Stimulated activated CD8-positive, alpha-beta memory T cell treated with anti-CD3 and anti-CD28 coated beads, Interleukin-15, amount 100 ng/mL, for 48 hours (primary cell): ENCODE data around the gene B3GNT3.
A peak's percentile ranks its signal among the peaks of the same experiment; 100 is the strongest.

Source experiments
- DNase-seq, 2 donors: peaks; one replicate each; pipeline ENCODE4 v3.0.0-alpha.2; 2020; ENCODE audit warnings: low read depth in 2 of 2

The B3GNT3 gene, protein sequence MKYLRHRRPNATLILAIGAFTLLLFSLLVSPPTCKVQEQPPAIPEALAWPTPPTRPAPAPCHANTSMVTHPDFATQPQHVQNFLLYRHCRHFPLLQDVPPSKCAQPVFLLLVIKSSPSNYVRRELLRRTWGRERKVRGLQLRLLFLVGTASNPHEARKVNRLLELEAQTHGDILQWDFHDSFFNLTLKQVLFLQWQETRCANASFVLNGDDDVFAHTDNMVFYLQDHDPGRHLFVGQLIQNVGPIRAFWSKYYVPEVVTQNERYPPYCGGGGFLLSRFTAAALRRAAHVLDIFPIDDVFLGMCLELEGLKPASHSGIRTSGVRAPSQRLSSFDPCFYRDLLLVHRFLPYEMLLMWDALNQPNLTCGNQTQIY

DNA sequence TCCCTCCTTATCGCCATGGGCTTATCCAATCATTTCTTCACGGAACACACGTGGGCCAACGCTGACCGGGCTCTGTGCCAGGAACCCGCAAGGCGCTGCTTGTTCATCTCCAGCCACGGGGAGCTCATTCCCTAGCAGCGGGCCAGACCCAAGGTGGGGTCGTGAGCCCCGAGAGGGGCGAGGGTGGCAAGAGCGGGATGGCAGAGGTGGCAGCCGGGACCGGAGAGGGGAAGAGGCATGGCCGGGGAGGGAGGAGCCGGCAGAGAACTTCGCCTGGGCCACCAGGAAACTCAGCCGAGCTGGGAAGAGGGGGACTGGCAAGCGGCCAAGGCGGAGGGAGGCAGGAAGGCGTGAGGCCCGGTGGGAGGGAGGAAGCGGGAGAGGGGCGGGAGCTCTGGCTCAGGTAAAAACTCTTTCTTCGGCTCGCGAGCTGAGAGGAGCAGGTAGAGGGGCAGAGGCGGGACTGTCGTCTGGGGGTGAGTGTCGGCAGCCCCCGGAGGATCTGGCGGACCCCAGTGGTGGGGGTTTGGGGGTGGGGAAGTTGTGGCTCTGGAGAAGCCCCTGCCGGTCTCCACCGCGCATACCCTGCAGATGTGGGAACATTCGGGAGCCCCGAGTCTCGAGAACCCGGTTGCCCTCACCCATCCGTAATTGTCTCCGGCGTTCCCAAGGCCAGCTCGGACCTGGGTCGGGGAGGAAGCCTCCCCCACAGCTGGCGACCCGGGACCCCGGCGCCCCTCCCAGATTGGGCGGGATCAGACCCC lies at the start of gene B3GNT3:
TSS of gene B3GNT3 (plus strand) at position 408 of the 764 bp plus-strand sequence. CDS start 12,670 bp downstream, outside the sequence.
- no peak for DNase-seq

DNA sequence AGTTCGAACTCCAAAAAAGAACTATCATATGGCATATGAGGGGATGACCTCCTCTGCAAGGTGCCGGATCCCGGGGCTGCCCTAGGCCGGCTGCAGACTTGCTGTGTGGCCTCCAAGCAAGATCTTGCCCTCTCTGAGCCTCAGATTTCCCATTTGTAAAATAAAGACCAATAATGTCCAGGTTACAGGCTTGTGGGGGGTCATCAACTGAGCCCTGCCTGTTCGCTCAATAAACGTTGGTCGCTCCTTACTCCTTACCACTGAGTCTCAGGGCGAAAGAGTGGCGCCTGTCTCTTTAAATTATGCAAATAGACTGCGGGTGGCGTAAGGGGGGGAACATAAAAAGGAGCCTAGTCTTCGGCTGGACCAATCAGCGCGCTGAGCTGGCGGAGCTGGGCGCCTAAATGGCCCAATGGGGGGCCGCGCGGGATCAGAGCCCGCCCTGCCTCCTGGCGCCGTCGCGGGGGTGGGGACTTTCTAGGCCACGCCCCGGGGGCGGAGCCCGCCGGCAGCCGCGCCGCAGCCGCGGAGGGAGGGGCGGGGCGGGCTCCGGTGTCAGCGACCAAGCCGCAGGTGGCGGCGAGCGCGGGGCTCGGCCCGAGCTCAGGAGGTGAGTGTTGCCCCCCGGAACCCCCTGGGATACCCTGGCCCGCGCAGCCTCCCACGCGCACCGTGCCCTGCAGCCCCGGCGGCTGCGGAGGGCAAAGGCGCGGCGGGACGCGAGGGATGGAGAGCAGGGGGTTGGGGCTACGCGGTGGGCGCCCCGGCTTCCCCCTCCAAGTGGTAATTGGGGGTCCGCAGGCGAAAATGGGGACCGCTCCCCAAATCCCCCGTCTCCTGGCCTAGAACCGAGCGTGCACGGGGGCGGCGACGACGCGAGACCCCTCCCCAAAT lies 47.5 kb upstream of the B3GNT3 start:
- DNase-seq, result peak; percentile 90 to 92

DNA sequence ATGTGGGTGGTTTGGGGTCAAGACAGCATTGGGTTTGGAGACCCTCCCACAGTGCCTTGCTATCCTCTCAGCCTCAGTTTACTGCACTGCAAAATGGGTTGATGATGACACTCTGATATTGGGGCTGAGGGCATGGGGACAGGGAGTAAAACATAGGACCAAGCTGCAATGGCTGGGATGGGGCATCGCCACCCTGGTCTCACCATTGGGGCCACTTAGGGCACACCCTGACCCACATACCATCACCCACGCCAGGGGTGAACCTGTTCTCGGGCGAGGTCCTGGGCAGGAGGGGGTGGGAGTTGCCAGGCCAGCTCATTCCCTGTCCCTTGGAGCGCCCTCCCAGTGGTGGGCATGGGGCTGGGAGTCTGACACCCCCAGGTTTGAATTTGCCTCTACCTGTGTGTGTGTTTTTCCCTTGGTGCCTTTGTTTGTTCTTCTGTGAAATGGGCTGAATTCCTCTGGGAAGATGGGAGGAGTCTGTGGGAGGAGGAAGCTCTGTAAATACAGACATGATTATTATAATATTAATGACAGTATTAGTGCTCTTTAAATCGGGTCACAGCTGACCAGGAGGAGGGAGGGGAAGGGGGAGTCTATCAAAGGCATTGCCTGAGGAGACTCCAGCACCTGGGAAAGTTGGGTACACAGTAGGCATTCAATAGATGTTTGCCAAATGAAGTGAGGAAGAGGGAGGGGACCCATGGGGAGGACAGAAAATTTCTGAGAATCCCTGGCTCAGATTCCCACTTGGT lies 45.9 kb upstream of the B3GNT3 start:
- no peak for DNase-seq

DNA sequence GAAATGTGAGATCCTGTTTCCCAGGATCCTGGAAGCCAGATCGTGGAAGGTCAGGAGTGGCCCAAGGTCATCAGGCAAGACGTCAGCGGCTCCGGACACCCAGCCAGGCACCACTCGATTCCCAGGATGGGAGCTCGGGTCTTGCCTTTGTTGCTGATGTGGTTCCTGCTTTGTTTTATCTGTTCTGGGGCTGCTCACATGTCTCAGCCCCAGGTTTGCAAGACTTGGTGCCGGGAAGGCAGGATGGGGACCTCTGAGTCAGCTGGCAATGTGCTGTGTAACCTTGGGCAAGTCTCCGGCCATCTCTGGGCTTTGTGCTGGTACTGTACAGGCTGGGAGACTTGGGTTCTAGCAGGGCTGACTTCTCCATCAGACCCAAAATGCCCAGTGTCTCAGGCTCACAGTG lies 45.0 kb upstream of the B3GNT3 start:
- peak in 1 of 2 donors; percentile 34 for DNase-seq

DNA sequence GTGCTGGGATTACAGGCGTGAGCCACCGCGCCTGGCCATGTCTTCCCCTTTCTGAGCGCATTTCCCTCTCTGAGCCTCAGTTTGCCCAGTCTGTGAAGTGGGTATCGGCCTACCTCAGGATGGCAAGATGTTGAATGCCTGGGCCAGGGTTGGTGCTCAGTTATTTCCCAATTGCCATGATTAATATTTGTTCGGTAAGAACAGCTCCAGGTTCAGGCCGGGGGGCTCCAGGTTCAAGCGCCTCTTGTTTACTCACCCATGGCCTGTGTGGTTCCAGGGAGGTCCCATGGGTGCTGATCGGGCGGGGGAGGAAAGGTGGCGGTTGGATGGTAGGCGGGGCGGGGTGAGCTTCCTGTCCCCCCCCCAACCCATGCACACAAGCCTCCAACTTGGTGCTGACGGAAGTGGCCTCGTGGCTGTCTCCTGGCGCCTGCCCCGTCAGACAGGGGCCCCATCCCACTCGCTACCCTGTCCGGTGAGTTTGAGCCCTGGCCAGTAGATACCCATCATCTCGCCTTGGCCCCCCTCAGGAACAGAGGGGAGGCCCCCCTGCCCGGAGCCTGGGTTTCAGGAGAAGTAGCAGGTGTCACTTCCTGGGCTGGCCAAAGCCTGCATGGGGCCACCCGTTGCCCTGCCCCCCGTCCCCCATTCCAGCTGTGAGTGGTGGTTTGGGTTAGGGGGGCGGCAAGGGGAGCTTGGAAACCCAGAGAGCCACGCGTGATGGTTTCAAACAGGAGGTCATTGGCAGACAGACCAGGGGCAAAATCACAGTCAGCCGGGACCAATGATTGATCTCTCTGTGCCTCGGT lies 43.6 kb upstream of the B3GNT3 start, which contains the start of gene FCHO1:
TSS of gene FCHO1 (plus strand) at position 375 of the 809 bp plus-strand sequence. CDS start 3,688 bp downstream, outside the sequence.
- DNase-seq, result peak; percentile 77 to 80

DNA sequence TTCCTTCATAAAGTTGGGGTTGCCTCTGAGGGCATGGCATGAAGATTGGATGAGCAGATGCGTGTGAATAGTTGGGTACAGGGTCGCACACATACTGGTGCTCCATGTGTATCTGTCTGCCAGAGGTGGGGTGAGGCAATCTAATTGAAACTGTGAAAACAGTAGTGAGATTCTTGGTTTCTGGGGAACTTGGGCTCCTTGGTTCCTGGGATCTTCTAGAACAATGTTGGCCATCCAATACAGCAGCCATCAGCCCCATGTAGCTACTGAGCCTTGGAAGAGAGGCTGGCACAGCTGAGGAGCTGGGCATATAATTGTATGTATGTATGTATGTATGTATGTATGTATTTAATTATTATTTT lies 43.0 kb upstream of the B3GNT3 start:
- DNase-seq, result no peak

DNA sequence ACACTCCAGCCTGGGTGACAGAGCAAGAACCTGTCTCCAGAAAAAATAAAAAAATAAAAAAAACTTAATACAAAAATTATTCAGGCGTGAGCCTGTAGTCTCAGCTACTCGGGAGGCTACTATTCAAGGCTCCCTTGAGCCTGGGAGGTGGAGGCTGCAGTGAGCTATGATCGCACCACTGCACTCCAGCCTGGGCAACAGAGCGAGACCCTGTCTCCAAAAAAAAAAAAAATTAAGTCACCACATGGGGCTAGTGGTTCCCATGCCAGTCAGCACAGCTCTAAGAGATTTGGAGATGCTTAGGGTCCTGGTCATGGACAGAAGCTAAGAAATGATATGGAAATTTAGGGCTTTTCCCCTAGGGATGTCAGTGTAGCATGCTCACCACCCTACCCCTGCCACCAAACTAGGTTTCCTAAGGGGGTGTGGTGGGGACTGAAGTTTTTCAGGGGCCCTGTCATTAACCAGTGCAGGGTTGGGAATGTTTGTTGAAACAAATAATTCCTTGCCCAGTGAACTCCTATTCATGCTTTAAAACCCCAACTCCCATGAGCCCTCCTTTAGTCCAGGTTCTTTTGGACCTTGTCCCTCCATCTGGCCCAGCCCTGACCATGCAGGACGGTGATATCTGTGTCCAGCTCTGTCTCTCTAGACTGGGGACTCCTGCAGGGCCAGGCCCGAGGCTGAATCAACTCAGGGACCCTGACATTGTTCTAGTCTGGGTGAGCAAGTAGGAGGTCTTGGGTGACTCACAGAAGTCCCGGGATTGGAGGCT lies 41.9 kb upstream of the B3GNT3 start:
- no peak for DNase-seq

DNA sequence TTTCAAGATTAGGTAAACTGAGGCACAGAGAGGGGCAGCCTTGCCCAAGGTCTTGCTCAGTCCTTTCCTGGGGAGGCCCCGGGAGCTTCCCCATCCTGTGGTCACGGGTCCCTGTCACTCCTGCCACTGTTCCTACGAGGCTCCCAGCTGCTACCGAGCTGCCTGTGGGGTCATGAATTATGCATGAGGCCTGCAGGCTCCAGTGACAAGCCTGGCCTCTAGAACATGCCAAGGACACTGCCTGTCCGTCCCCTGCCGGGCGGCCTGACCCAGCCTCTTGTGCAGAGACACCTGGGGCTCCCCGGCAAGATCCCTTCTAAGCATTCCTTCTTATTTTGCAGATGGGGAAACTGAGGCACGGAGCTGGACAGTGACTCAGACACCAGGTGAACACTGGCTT lies 41.0 kb upstream of the B3GNT3 start:
- DNase-seq, result no peak

DNA sequence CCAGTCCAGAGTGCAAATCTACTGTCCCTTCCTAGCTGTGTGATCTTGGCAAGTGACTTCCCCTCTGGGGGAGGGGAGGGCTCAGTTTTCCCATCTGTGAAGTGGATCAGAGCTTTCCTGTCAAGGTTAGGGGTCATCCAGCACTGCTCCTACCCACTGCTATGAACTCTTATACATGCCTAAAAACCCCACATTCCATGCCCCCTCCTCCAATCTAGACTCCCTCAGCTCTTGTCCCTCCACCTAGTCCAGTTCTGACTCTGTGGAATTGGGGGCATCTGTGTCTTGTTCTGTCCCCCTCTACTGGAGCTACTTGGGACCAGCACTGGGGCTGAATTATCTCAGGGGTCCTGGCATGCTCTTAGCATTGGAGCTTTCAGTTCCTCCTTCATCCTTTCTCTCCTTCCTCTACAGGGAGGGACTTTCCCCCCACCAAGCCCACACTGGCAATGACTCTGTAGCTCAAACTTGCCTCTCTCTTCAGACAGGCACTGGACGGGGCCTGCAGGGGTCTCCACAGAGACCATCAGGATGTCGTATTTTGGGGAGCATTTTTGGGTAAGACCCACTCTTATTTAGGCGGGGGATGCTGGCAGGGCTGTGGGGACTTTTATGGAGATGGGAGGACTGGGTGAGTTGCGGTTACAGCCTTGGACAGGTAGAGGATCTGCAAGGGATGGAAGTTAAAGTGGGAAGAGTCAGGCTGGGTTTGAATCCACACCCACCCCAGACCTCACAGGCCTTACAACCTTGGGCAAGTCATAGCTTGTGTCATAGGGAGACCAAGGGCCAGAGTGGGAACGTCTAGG lies 40.1 kb upstream of the B3GNT3 start:
- no peak for DNase-seq

DNA sequence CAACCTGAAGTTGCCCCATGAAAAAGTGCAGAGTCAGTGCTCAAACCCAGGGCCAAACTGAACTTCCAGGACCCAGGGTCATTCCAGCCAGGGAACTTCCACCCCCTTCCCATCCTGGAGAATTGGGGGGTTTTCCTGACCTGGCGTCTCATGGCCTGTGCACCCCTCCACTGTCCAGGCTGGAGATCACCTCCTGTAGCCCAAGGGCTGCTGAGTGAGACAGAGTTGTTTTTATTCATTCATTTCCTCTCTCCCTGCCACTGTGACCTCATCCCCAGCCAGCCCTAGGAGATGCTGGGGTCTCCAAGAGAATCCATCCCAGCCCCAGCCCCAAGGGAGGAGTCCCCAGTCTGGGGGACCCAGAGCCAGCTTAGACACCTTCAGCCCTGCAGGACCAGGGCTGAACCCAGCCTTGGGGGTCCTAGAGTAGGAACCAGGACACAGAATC lies 39.5 kb upstream of the B3GNT3 start:
- DNase-seq, result no peak

DNA sequence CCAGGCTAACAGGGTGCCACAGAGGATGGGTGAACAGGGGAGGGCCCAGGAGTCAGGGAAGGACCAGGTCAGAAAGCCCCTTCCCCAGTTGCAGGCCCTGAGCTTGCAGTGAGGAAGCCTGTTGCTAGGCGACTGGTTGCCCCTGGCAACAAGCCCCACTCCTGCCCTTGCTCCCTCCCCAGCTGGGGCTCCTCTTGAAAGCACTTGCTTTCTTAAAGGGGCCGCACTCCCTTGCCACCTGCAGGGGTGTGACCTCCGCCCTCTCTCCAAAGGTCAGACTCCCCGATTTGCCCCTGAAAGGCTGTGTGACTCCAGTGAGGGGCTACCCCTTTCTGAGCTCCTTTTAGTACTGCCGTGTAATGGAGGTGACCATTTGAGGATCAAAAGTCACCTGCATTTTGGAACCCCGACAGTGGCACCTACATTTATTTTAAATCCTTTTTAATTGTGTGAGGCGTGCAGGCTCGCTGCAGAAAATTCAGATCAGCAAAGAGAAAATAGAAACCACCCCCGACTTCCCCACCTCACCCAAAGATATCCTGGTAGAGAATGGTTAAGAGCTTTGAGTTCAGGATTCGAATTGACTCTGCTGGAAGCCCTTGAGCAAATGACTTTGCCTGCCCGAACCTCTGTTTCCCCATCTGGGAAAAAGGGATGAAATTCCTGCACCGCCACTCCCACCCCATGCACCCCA lies 38.8 kb upstream of the B3GNT3 start:
- DNase-seq, result no peak

DNA sequence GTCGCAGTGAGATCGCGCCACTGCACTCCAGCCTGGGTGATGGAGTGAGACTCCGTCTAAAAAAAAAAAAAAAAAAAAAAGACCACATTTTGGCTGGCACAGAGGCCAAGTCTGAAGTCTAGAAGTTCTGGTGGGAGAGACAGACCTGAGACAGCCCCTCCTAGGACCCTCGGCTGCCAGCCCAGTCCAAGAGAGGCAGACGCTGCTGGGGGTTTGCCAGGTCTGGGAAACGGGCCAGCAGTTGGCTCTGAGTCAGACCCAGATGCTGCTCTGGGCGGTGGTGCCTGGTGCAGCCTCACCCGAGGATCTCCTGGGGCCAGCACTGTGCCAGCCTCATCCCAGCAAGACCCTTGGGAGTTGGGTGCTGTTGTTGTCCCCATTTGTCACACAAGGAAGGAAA lies 37.8 kb upstream of the B3GNT3 start:
- no peak for DNase-seq

DNA sequence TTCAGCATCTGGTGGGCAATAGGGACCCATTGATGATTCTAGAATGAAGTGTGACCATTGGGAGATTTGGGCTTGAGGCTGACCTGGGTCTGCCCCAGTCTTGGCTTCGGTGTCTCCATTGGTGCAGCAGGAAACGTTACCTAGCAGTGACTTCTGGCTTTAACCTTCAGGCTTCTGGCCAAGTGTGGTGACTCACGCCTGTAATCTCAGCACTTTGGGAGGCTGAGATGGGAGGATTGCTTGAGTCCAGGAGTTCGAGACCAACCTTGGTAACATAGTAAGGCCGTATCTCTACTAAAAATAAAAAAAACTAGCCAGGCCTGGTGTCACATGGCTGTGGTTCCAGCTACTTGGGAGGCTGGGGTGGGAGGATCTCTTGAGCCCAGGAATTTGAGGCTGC lies 36.4 kb upstream of the B3GNT3 start:
- DNase-seq, result no peak

DNA sequence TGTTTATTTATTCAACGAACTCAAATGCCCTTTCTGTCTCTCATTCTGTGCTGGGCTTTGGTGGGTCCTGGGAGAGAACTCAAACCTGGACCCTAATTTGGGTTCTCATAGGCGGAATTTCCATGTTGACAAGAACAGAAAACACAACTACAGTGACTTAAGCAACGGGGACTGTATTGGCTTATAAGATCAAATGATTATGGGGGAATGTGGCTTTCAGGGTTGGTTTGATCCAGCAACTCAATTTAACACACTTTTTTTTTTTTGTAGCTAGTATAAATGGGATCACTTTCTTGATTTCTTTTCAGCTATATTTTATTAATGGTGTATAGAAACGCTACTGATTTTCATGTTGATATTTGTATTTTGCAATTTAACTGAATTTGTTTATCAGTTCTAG lies 33.8 kb upstream of the B3GNT3 start:
- DNase-seq, result no peak

DNA sequence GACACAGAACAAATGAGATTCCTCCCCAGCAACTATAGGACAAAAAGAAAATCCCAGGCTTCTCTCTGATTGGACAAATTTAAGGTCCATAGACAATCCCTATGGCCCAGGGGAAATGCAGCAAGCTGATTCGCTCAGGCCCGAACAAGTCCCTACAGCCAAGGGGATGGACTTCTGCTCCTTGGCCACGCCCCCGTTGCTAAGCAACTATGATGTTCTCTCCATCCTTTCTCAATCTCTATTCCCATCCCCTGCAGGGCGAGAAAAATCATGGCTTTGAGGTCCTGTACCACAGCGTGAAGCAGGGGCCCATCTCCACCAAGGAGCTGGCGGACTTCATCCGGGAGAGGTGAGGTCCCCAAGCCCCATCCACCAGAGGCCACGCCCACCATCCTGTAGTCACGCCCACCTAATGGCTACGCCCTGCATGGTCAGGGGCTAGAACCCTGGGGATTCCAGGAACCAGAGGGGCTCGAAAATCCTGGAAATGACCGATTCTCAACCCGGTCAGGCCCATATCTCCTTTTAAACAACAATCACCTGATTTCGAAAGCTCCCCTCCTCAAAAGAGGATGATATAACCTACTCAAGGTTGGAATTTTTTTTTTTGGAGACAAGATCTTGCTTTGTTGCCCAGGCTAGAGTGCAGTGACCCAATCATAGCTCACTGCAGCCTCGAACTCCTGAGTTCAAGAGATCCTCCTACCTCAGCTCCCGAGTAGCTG lies 32.3 kb upstream of the B3GNT3 start:
- no peak for DNase-seq

DNA sequence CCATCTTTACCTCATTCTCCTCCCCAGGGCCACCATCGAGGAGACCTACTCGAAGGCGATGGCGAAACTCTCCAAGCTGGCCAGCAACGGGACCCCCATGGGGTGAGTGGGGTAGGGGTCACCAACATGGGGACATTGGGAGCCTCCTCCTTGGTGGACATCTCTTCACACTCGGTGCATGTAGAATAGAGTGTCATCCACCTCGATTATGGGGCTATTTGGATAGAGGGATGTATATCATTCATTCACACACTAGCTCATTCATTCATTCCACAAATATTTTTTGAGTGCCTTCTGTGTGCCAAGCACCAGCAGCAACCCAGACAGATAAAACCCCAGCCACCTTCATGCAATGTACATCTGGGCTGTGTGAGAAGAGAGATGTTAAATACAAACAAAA lies 30.6 kb upstream of the B3GNT3 start:
- DNase-seq, result no peak

DNA sequence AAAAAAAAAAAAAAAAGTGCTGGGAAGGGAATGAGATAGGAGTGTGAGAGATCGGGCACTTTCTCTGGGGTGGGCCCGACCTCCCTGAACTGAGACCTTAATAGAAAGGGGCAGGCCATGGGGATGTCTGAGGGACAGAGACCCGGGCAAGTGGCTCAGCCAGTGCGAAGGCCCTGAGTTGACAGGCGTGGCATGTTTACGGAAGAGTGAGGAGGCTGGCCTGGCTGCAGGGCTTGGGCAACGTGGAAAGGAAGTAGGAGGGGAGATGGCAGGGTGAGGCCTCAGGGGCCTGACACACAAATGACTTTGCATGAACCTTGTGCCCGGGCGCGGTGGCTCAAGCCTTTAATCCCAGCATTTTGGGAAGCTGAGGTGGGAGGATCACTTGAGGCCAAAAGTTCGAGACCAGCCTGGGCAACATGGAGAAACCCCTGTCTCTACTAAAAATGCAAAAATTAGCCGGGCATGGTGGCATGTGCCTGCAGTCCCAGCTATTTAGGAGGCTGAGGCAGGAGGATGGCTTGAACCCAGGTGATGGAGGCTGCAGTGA lies 29.8 kb upstream of the B3GNT3 start:
- DNase-seq, result no peak
